WTC11 (cell line): ENCODE data around the gene USH1G. TPM values are rescaled to one million over a fixed set of nuclear protein-coding genes. Genes with fewer than 3 reads are reported as not detected.

ENCODE experiments used
- ATAC-seq: fragments of 200-7000 bp; cut with Tn5 transposase; 2 replicates; pipeline ENCODE4 v1.10.0; 2021; ENCODE audit warnings: mild to moderate bottlenecking, moderate library complexity
- CTCF ChIA-PET: fragments of 300-600 bp; sonication (Branson Sonifier 250); formaldehyde crosslinking; loops from one replicate; lab custom pipeline; 2021; ENCODE audit warnings: antibody characterized with exemption; lab: Charles Lee
- POLR2A ChIA-PET: fragments of 350-600 bp; sonication (Branson Sonifier 250); formaldehyde crosslinking; loops from one replicate; lab custom pipeline; 2021; ENCODE audit warnings: antibody characterized with exemption; lab: Charles Lee
- DNase-seq: peaks from one replicate; pipeline ENCODE4 v3.0.0; 2021; ENCODE audit warnings: low spot score
- H3K27ac Mint-ChIP-seq: 2 replicates; pipeline ENCODE4 v1.8.0; 2021; ENCODE audit warnings: mixed read lengths
- H3K27me3 Mint-ChIP-seq: 2 replicates; pipeline ENCODE4 v1.8.0; 2021; ENCODE audit warnings: low read depth, mild to moderate bottlenecking, moderate library complexity, mixed read lengths
- H3K36me3 Mint-ChIP-seq: 2 replicates; pipeline ENCODE4 v1.8.0; 2021; ENCODE audit warnings: mixed read lengths
- H3K4me1 Mint-ChIP-seq: 2 replicates; pipeline ENCODE4 v1.8.0; 2022; ENCODE audit warnings: mixed read lengths
- H3K4me3 Mint-ChIP-seq: 2 replicates; pipeline ENCODE4 v1.8.0; 2021; ENCODE audit warnings: mild to moderate bottlenecking, moderate library complexity, mixed read lengths
- H3K9me3 Mint-ChIP-seq: 2 replicates; pipeline ENCODE4 v1.8.0; 2021; ENCODE audit warnings: mixed read lengths
- ATF1 ChIP-seq: sonication (generic); formaldehyde crosslinking; IDR thresholded peaks from 2 replicates; pipeline ENCODE4 v1.8.1; 2023; ENCODE audit warnings: mild to moderate bottlenecking, moderate library complexity, missing genetic modification reagents
- EMX1 ChIP-seq: fragments of 250-450 bp; sonication (Bioruptor Pico); IDR thresholded peaks from 2 replicates; pipeline ENCODE4 v1.8.0; 2021; ENCODE audit warnings: mild to moderate bottlenecking
- GRHL2 ChIP-seq: fragments of 250-450 bp; sonication (Bioruptor Pico); IDR thresholded peaks from 2 replicates; pipeline ENCODE4 v1.8.0; 2022; ENCODE audit warnings: mild to moderate bottlenecking, moderate library complexity; ENCODE audit not compliant: insufficient replicate concordance, severe bottlenecking
- GTF2I ChIP-seq: fragments of 250-450 bp; sonication (Bioruptor Pico); conservative IDR thresholded peaks from 2 replicates; pipeline ENCODE4 v1.4.0; 2021; ENCODE audit warnings: mild to moderate bottlenecking
- IRF2 ChIP-seq: sonication (generic); formaldehyde crosslinking; IDR thresholded peaks from 2 replicates; pipeline ENCODE4 v1.8.0; 2022; ENCODE audit warnings: low read depth, missing genetic modification reagents, borderline replicate concordance
- NFATC4 ChIP-seq: fragments of 250-450 bp; sonication (Bioruptor Pico); IDR thresholded peaks from 2 replicates; pipeline ENCODE4 v1.9.0; 2021; ENCODE audit warnings: mild to moderate bottlenecking
- NR1H2 ChIP-seq: sonication (generic); formaldehyde crosslinking; IDR thresholded peaks from 2 replicates; pipeline ENCODE4 v1.9.0; 2021; ENCODE audit warnings: mild to moderate bottlenecking, moderate library complexity, missing genetic modification reagents
- RORB ChIP-seq: fragments of 250-450 bp; sonication (Bioruptor Pico); IDR thresholded peaks from 2 replicates; pipeline ENCODE4 v1.9.0; 2021; ENCODE audit warnings: mild to moderate bottlenecking
- SMAD4 ChIP-seq: sonication (generic); formaldehyde crosslinking; IDR thresholded peaks from 2 replicates; pipeline ENCODE4 v1.8.0; 2022; ENCODE audit warnings: mild to moderate bottlenecking, missing genetic modification reagents
- SOX15 ChIP-seq: fragments of 250-450 bp; sonication (Bioruptor Pico); IDR thresholded peaks from 2 replicates; pipeline ENCODE4 v1.9.0; 2021; ENCODE audit warnings: mild to moderate bottlenecking
- TCF7 ChIP-seq: sonication (generic); formaldehyde crosslinking; IDR thresholded peaks from 2 replicates; pipeline ENCODE4 v1.8.0; 2022; ENCODE audit warnings: mild to moderate bottlenecking, low read depth, missing genetic modification reagents, moderate library complexity
- TP53 ChIP-seq: sonication (generic); formaldehyde crosslinking; IDR thresholded peaks from 2 replicates; pipeline ENCODE4 v1.8.1; 2023; ENCODE audit warnings: mild to moderate bottlenecking, missing genetic modification reagents
- ZBTB21 ChIP-seq: sonication (generic); formaldehyde crosslinking; IDR thresholded peaks from 2 replicates; pipeline ENCODE4 v1.8.1; 2023; ENCODE audit warnings: mild to moderate bottlenecking, missing genetic modification reagents, borderline replicate concordance
- ZNF317 ChIP-seq: sonication (generic); formaldehyde crosslinking; IDR thresholded peaks from 2 replicates; pipeline ENCODE4 v1.8.1; 2023; ENCODE audit warnings: low read depth, mild to moderate bottlenecking, moderate library complexity, missing genetic modification reagents, borderline replicate concordance
- ZNF416 ChIP-seq: fragments of 250-450 bp; sonication (Bioruptor Pico); IDR thresholded peaks from 2 replicates; pipeline ENCODE4 v1.9.0; 2021; ENCODE audit warnings: mild to moderate bottlenecking, inconsistent platforms
- total RNA-seq: library from RNA; stranded (reverse); gene quantifications from 3 replicates; pipeline ENCODE4 v1.2.3, GENCODE V29; 2021
- TF ChIP-seq, protein P1 (sequence below): fragments of 250-450 bp; sonication (Bioruptor Pico); IDR thresholded peaks from 2 replicates; pipeline ENCODE4 v2.1.2; 2022; ENCODE audit warnings: mild to moderate bottlenecking, moderate library complexity
- TF ChIP-seq, protein P2 (sequence below): sonication (generic); formaldehyde crosslinking; IDR thresholded peaks from 2 replicates; pipeline ENCODE4 v1.8.1; 2023; ENCODE audit warnings: mild to moderate bottlenecking, missing genetic modification reagents, moderate library complexity
- TF ChIP-seq, protein P3 (sequence below): sonication (generic); formaldehyde crosslinking; IDR thresholded peaks from 2 replicates; pipeline ENCODE4 v1.8.1; 2022; ENCODE audit warnings: missing genetic modification reagents, borderline replicate concordance
- TF ChIP-seq, protein P4 (sequence below): sonication (generic); formaldehyde crosslinking; IDR thresholded peaks from 2 replicates; pipeline ENCODE4 v1.8.0; 2023; ENCODE audit warnings: missing genetic modification reagents
- TF ChIP-seq, protein P5 (sequence below): sonication (generic); formaldehyde crosslinking; IDR thresholded peaks from 2 replicates; pipeline ENCODE4 v1.8.1; 2022; ENCODE audit warnings: low read depth, missing genetic modification reagents, borderline replicate concordance

USH1G gene
- total RNA-seq, 1 experiment from 2014 or later, result 1.9 TPM

DNA sequence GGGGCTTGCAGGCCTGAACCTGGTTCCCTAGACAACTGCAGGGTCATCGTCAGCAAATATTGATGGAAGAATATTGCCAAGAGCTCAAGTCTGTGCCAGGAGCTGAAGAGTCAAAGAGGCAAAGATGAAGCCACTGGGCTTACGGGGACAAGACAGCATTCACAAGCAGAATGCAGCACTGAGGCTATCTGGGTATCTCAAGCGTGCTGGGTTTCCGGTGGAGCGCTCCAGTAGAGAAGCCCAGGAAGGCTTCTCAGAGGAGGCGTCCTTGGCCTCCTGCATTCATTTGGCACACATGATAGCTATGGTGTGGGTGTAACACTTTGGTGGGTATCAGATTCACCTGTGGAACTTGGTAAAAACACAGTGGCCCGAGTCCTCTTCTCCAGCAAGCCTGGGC, 32.5 kb downstream of the USH1G start:
- CTCF ChIA-PET, result interaction anchor here (1.5 to 2.8 kb wide), 3 partner anchors 18 to 28 kb away, joined by 3 to 7 read pairs (median 4); partner anchors contain the start of gene FDXR
- POLR2A ChIA-PET, result no interaction called here
- Mint-ChIP-seq H3K9me3 (peaks cover 3% of the 10 kb centered on the region; the same call in 1 of the 2 replicates), H3K27me3 (peaks cover 57% of the 10 kb centered on the region), H3K27ac (no peak overlapping the region)
- TF ChIP-seq TP53, result no peak
- TF ChIP-seq ZBTB21, result no peak
- TF ChIP-seq TCF7 (CRISPR knock-in tag), result no peak
- no peak for TF ChIP-seq ZNF416
- TF ChIP-seq, protein P1, sequence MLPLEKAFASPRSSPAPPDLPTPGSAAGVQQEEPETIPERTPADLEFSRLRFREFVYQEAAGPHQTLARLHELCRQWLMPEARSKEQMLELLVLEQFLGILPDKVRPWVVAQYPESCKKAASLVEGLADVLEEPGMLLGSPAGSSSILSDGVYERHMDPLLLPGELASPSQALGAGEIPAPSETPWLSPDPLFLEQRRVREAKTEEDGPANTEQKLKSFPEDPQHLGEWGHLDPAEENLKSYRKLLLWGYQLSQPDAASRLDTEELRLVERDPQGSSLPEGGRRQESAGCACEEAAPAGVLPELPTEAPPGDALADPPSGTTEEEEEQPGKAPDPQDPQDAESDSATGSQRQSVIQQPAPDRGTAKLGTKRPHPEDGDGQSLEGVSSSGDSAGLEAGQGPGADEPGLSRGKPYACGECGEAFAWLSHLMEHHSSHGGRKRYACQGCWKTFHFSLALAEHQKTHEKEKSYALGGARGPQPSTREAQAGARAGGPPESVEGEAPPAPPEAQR (CRISPR knock-in tag), result no peak
- TF ChIP-seq, protein P2, sequence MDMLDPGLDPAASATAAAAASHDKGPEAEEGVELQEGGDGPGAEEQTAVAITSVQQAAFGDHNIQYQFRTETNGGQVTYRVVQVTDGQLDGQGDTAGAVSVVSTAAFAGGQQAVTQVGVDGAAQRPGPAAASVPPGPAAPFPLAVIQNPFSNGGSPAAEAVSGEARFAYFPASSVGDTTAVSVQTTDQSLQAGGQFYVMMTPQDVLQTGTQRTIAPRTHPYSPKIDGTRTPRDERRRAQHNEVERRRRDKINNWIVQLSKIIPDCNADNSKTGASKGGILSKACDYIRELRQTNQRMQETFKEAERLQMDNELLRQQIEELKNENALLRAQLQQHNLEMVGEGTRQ (CRISPR knock-in tag), result no peak
- no peak for TF ChIP-seq GTF2I (CRISPR knock-in tag)
- TF ChIP-seq ZNF317 (CRISPR knock-in tag), result no peak
- no peak for TF ChIP-seq SMAD4 (CRISPR knock-in tag)
- TF ChIP-seq RORB (CRISPR knock-in tag), result no peak
- TF ChIP-seq, all 79 proteins: peak for 0
- H3K36me3 Mint-ChIP-seq, result no peaks in the 10 kb centered on the region
- no peak overlapping the region for H3K4me3 Mint-ChIP-seq
- peaks cover 10% of the 10 kb centered on the region for H3K4me1 Mint-ChIP-seq
- ATAC-seq (no peak), DNase-seq (no peak)

DNA sequence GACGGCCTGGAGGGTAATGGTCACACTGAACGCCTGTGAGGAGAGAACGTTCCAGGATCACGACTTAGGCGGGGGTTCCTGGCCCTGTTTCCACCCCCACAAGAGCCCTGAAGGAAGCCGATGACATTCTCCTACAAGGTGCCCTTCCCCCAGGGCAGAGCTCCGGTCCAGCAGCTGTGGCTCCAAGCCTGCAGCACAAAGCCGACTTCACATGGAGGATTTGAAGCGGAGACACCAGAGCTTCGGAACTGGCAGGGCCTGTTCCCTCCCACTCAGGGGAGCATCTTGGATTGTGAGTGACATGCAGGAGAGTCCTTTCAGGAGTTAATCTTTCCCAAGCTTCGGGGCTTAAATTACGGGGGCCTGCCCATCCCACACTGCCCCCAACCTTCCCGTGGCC, 34.6 kb downstream of the USH1G start:
- Mint-ChIP-seq H3K4me1 (peaks cover 4% of the 10 kb centered on the region; the same call in 1 of the 2 replicates), H3K9me3 (peaks cover 3% of the 10 kb centered on the region; the same call in 1 of the 2 replicates), H3K27ac (no peak overlapping the region), H3K36me3 (no peaks in the 10 kb centered on the region), H3K27me3 (peaks cover 40% of the 10 kb centered on the region), H3K4me3 (no peak overlapping the region)
- no peak for TF ChIP-seq SOX15 (CRISPR knock-in tag)
- TF ChIP-seq, protein P3, sequence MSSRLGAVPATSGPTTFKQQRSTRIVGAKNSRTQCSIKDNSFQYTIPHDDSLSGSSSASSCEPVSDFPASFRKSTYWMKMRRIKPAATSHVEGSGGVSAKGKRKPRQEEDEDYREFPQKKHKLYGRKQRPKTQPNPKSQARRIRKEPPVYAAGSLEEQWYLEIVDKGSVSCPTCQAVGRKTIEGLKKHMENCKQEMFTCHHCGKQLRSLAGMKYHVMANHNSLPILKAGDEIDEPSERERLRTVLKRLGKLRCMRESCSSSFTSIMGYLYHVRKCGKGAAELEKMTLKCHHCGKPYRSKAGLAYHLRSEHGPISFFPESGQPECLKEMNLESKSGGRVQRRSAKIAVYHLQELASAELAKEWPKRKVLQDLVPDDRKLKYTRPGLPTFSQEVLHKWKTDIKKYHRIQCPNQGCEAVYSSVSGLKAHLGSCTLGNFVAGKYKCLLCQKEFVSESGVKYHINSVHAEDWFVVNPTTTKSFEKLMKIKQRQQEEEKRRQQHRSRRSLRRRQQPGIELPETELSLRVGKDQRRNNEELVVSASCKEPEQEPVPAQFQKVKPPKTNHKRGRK (CRISPR knock-in tag), result no peak
- TF ChIP-seq GRHL2 (CRISPR knock-in tag), result no peak
- TF ChIP-seq, protein P4, sequence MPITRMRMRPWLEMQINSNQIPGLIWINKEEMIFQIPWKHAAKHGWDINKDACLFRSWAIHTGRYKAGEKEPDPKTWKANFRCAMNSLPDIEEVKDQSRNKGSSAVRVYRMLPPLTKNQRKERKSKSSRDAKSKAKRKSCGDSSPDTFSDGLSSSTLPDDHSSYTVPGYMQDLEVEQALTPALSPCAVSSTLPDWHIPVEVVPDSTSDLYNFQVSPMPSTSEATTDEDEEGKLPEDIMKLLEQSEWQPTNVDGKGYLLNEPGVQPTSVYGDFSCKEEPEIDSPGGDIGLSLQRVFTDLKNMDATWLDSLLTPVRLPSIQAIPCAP (CRISPR knock-in tag), result no peak
- TF ChIP-seq, protein P5, sequence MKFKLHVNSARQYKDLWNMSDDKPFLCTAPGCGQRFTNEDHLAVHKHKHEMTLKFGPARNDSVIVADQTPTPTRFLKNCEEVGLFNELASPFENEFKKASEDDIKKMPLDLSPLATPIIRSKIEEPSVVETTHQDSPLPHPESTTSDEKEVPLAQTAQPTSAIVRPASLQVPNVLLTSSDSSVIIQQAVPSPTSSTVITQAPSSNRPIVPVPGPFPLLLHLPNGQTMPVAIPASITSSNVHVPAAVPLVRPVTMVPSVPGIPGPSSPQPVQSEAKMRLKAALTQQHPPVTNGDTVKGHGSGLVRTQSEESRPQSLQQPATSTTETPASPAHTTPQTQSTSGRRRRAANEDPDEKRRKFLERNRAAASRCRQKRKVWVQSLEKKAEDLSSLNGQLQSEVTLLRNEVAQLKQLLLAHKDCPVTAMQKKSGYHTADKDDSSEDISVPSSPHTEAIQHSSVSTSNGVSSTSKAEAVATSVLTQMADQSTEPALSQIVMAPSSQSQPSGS (CRISPR knock-in tag), result no peak
- no peak for TF ChIP-seq EMX1 (CRISPR knock-in tag)
- TF ChIP-seq ATF1 (CRISPR knock-in tag), result no peak
- TF ChIP-seq NR1H2 (CRISPR knock-in tag), result no peak
- TF ChIP-seq NFATC4 (CRISPR knock-in tag), result no peak
- TF ChIP-seq IRF2 (CRISPR knock-in tag), result no peak
- ChIA-PET POLR2A (interaction anchor here (0.7 to 1.5 kb wide), 2 partner anchors 16 to 112 kb away, joined by 3 read pairs; partner anchors contain the start of genes FDXR and NAT9), CTCF (interaction anchor here (0.6 to 2.1 kb wide), 4 partner anchors 22 to 151 kb away, joined by 3 to 6 read pairs (median 4); no protein-coding TSS in a partner anchor)
- ATAC-seq (no peak), DNase-seq (no peak)
